GM06990 (cell line): ENCODE measurements around the gene DNAH7.

Experiments used
- DNase-seq: peaks from one replicate; pipeline ENCODE4 v3.0.0-alpha.2; 2011; ENCODE audit not compliant: insufficient read length; ENCODE audit errors: extremely low read depth
- H3K27me3 ChIP-seq: replicated peaks from 2 replicates; pipeline ENCODE4 v1.6.0; 2011; ENCODE audit warnings: low read length; ENCODE audit not compliant: control insufficient read depth, insufficient read depth
- H3K36me3 ChIP-seq: 2 replicates; pipeline ENCODE4 v1.5.1; 2011; ENCODE audit warnings: low read length; ENCODE audit not compliant: control insufficient read depth, insufficient read depth
- H3K4me3 ChIP-seq: replicated peaks from 2 replicates; pipeline ENCODE4 v1.5.1; 2011; ENCODE audit warnings: low read depth, mild to moderate bottlenecking, control low read depth, low read length
- CTCF ChIP-seq: IDR thresholded peaks from 2 replicates; pipeline ENCODE4 v1.5.1; 2011; ENCODE audit warnings: low read length, control low read depth, mild to moderate bottlenecking, inconsistent platforms; ENCODE audit not compliant: insufficient read depth, poor library complexity, severe bottlenecking

The DNAH7 gene

GRCh38 chr2:195706161-195706900, 362.3 kb downstream of the DNAH7 start:
- Histone ChIP-seq H3K27me3 (no peaks in the 10 kb centered on the region), H3K4me3 (no peak overlapping the region), H3K36me3 (no peaks in the 10 kb centered on the region)
- DNase-seq = no peak
- TF ChIP-seq CTCF = no peak

DNA sequence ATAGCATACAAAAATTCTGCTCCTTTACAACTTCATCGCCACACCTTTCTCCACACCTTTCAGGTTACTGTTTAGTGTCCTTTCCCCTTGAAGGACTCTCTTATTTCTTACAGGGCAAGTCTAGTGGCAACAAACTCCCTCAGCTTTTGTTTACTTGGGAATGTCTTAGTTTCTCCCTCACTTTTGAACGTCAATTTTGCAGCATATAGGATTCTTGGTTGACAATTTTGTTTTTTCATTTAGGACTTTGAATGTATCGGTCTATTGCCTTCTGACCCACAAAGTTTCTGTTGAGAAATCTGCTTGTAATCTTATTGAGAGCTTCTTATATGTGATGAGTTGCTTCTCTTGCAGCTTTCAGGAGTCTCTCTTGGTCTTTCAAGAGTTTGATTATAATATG, 368.2 kb downstream of the DNAH7 start:
- TF ChIP-seq CTCF = no peak
- Histone ChIP-seq H3K27me3 (no peaks in the 10 kb centered on the region), H3K4me3 (no peak overlapping the region), H3K36me3 (no peaks in the 10 kb centered on the region)
- DNase-seq = no peak

- H3K36me3 ChIP-seq = no peaks in the 10 kb centered on the region
Measured at GRCh38 chr2:195697681-195698220, 370.9 kb downstream of the DNAH7 start.

GRCh38 chr2:195696012-195696411, 372.6 kb downstream of the DNAH7 start:
- no peak for DNase-seq
- H3K36me3 ChIP-seq = no peaks in the 10 kb centered on the region
- H3K27me3 ChIP-seq = no peaks in the 10 kb centered on the region
- no peak overlapping the region for H3K4me3 ChIP-seq
- no peak for TF ChIP-seq CTCF

More at GRCh38 chr2:195697681-195698220, 370.9 kb downstream of the DNAH7 start:
- Histone ChIP-seq H3K27me3 (no peaks in the 10 kb centered on the region), H3K4me3 (no peak overlapping the region)
- no peak for DNase-seq
- no peak for TF ChIP-seq CTCF

DNA sequence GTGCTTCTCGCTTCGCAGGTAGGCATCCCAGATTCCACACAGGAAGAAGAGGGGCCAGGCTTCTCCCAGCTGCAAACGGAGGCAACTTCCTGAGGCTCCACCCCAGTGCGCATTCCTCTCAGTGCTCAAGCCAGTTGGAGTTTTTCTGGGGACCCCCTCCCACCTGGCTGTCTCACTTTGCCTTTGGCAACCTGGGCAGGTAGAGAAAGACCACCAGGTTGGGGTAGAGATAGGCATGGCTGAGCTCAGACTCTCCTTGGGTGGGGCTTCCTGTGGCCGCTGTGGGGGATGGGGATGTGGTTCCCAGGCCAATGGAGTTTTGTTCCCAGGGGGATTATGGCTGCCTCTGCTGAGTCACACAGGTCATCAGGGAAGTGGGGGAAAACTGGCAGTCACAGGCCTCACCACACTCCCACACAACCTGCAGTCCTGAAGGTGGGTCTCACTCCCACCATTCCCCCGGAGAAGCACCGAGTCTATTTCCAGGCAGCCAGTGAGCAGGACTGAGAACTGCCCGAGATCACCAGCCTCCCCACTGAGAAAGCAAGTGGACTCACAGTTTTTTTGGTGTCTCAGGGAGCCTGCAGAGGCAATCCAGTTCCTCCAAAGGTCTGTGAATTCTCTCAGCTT, 373.5 kb downstream of the DNAH7 start:
- no peak for DNase-seq
- no peaks in the 10 kb centered on the region for H3K27me3 ChIP-seq
- H3K4me3 ChIP-seq = no peak overlapping the region
- TF ChIP-seq CTCF = no peak
- H3K36me3 ChIP-seq = no peaks in the 10 kb centered on the region
